ENCODE measurements around the gene SLC13A5. TPM values are rescaled to one million over a fixed set of nuclear protein-coding genes. Genes with fewer than 3 reads are reported as not detected.

Gene SLC13A5
- total and polyA plus RNA-seq, 10 of the 15 experiments (the other 5 are each of a cell fraction or from before 2014, with no cell fraction given) = 0.23 TPM; not detected in 9

GRCh38 chr17:6700948-6701307, 12.2 kb downstream of the SLC13A5 start:
- no TSS peak for BruUV-seq (replicated peaks)
- ChIA-PET CTCF (interaction anchor here (2.1 kb wide), 2 partner anchors 34 to 228 kb away, joined by 6 to 9 read pairs; no protein-coding TSS in a partner anchor), SMC1A (ENCODE audit: uncharacterized antibody, unreplicated experiment) (interaction anchor here (1.7 kb wide), 1 partner anchor 10 kb away, joined by 3 read pairs; no protein-coding TSS in a partner anchor), RAD21 (ENCODE audit: unreplicated experiment) (no interaction called here), POLR2A (no interaction called here)
- no peak overlapping the region for H2AFZ ChIP-seq (ENCODE audit: control insufficient read depth, low read depth, low read length)
- intact Hi-C loops (cut with micrococcal nuclease; ENCODE audit: unreplicated experiment) = no loop called here
- no peaks in the 10 kb centered on the region for H3K79me2 ChIP-seq (ENCODE audit: control insufficient read depth, insufficient read depth, low read length)
- H3K36me3 ChIP-seq (ENCODE audit: control insufficient read depth in 2 of 2, insufficient read depth in 2 of 2, low read length in 1 of 2) = no peaks in the 10 kb centered on the region
- H4K20me1 ChIP-seq (ENCODE audit: control insufficient read depth, insufficient read depth) = no peaks in the 10 kb centered on the region
- H3K4me3 ChIP-seq = no peak overlapping the region
- in situ Hi-C loops (cut with MboI) = no loop called here
- DNase-seq (ENCODE audit: low read depth, low spot score) = no peak
- H3K4me1 ChIP-seq (ENCODE audit: control insufficient read depth, insufficient read depth, low read length) = no peaks in the 10 kb centered on the region
- ATAC-seq = no peak
- 52% methylated on average over 8 of the region's 8 CpGs for WGBS (ENCODE audit: insufficient coverage, insufficient replicate concordance, low lambda C conversion rate, missing lambda C conversion rate)
- peaks cover 0 to 1% of the 10 kb centered on the region in 2 experiments; a peak in 3 of 4 replicates for H3K27me3 ChIP-seq (replicated peaks in 1 of 2; ENCODE audit: control insufficient read depth in 2 of 2, insufficient read depth in 2 of 2, low read length in 1 of 2)
- no peak overlapping the region for H3K27ac ChIP-seq (ENCODE audit: control insufficient read depth, insufficient read depth)
- FAIRE-seq = no peak
- no peak overlapping the region for H3K4me2 ChIP-seq (ENCODE audit: control insufficient read depth, insufficient read depth)
- no peaks in the 10 kb centered on the region for H3K9me3 ChIP-seq (replicated peaks; ENCODE audit: control insufficient read depth, insufficient read depth, low read length)
- no peak overlapping the region for H3K9ac ChIP-seq (ENCODE audit: control insufficient read depth, insufficient read depth, low read length)
- no peak for TF ChIP-seq ETV6 (conservative IDR thresholded peaks at IDR 0.05 in 1 of 2, IDR thresholded peaks at IDR 0.05 in 1 of 2; ENCODE audit: borderline replicate concordance in 1 of 2, low read depth in 1 of 2)
- TF ChIP-seq YY1 (IDR thresholded peaks at IDR 0.05; ENCODE audit: low read depth, low read length) = no peak
- TF ChIP-seq, protein P1, sequence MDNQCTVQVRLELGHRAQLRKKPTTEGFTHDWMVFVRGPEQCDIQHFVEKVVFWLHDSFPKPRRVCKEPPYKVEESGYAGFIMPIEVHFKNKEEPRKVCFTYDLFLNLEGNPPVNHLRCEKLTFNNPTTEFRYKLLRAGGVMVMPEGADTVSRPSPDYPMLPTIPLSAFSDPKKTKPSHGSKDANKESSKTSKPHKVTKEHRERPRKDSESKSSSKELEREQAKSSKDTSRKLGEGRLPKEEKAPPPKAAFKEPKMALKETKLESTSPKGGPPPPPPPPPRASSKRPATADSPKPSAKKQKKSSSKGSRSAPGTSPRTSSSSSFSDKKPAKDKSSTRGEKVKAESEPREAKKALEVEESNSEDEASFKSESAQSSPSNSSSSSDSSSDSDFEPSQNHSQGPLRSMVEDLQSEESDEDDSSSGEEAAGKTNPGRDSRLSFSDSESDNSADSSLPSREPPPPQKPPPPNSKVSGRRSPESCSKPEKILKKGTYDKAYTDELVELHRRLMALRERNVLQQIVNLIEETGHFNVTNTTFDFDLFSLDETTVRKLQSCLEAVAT (IDR thresholded peaks at IDR 0.05) = no peak
- no peak for TF ChIP-seq SP1 (IDR thresholded peaks at IDR 0.05; ENCODE audit: low read depth, low read length)
- TF ChIP-seq ZZZ3 (IDR thresholded peaks at IDR 0.05; ENCODE audit: control insufficient read depth, insufficient read length, low read depth) = no peak
- TF ChIP-seq BCL11A (IDR thresholded peaks at IDR 0.05; ENCODE audit: low read depth, low read length) = no peak
- TF ChIP-seq TBL1XR1 (IDR thresholded peaks at IDR 0.05; ENCODE audit: low read depth, low read length) = no peak
- TF ChIP-seq RB1 (IDR thresholded peaks at IDR 0.05; ENCODE audit: borderline replicate concordance) = no peak
- TF ChIP-seq NFYB (IDR thresholded peaks at IDR 0.05; ENCODE audit: insufficient read depth, low read depth, low read length) = no peak
- TF ChIP-seq PAX8 (IDR thresholded peaks at IDR 0.05) = no peak
- no peak for TF ChIP-seq ZNF207 (IDR thresholded peaks at IDR 0.05; ENCODE audit: borderline replicate concordance)
- TF ChIP-seq, protein P2, sequence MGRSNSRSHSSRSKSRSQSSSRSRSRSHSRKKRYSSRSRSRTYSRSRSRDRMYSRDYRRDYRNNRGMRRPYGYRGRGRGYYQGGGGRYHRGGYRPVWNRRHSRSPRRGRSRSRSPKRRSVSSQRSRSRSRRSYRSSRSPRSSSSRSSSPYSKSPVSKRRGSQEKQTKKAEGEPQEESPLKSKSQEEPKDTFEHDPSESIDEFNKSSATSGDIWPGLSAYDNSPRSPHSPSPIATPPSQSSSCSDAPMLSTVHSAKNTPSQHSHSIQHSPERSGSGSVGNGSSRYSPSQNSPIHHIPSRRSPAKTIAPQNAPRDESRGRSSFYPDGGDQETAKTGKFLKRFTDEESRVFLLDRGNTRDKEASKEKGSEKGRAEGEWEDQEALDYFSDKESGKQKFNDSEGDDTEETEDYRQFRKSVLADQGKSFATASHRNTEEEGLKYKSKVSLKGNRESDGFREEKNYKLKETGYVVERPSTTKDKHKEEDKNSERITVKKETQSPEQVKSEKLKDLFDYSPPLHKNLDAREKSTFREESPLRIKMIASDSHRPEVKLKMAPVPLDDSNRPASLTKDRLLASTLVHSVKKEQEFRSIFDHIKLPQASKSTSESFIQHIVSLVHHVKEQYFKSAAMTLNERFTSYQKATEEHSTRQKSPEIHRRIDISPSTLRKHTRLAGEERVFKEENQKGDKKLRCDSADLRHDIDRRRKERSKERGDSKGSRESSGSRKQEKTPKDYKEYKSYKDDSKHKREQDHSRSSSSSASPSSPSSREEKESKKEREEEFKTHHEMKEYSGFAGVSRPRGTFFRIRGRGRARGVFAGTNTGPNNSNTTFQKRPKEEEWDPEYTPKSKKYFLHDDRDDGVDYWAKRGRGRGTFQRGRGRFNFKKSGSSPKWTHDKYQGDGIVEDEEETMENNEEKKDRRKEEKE (IDR thresholded peaks at IDR 0.05) = no peak
- TF ChIP-seq BMI1 (IDR thresholded peaks at IDR 0.05; ENCODE audit: borderline replicate concordance) = no peak
- no peak for TF ChIP-seq ATF2 (IDR thresholded peaks at IDR 0.05; ENCODE audit: low read length)
- TF ChIP-seq FOS (IDR thresholded peaks at IDR 0.05; ENCODE audit: borderline replicate concordance, extremely low read depth, insufficient read length) = no peak
- TF ChIP-seq SKIL (IDR thresholded peaks at IDR 0.05; ENCODE audit: low read depth, poor library complexity, severe bottlenecking) = no peak
